Tibial nerve (tissue), 4 donors: Measurements from ENCODE around the gene LLGL2.

Experiments used
- EP300 ChIP-seq, 2 donors: sonication (generic); formaldehyde crosslinking; IDR thresholded peaks; one replicate each; pipeline ENCODE4 v1.6.1; 2017; ENCODE audit warnings: antibody characterized with exemption in 2 of 2, mild to moderate bottlenecking in 1 of 2
- POLR2A ChIP-seq, 2 donors: fragments of 450-650 bp; IDR thresholded peaks; one replicate each; pipeline ENCODE4 v1.6.1; 2017; ENCODE audit warnings: antibody characterized with exemption in 2 of 2, mild to moderate bottlenecking in 2 of 2, moderate library complexity in 2 of 2
- TF ChIP-seq, protein P1 (sequence below), 5 experiments: fragments of 200-600 bp in 3 of 5; fragments of 450-650 bp in 2 of 5; sonication (generic) in 3 of 5; IDR thresholded peaks; one replicate each; pipeline ENCODE4 v1.5.1; 2016 to 2019; ENCODE audit warnings: antibody characterized with exemption in 5 of 5, mild to moderate bottlenecking in 3 of 5, moderate library complexity in 2 of 5

DNA sequence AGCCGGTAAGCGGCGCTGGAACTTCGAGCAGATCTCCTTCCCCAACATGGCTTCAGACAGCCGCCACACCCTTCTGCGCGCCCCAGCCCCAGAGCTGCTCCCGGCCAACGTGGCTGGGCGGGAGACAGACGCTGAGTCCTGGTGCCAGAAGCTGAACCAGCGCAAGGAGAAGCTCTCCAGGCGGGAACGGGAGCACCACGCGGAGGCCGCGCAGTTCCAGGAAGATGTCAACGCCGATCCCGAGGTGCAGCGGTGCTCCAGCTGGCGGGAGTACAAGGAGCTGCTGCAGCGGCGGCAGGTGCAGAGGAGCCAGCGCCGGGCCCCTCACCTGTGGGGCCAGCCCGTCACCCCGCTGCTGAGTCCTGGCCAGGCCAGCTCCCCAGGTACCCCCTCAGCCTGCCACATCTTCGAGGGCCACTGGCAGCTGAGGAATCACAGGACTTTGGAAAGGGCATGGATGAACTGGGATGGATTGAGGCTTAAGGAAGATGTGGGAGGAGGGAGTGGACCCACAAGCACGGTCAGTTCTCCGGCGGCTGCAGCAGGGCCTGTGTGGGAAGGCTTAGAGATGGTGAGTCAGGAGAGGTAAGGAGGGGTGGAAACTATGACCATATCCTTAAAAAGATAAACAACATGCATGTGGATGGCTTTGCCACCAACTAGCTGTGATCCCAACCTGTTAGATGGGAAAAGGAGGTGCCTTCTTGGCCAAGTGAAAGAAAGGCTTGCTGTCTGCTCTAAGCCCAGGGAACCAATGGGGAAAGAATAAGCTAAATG is 3.4 kb upstream of the LLGL2 start:
- TF ChIP-seq, protein P1, sequence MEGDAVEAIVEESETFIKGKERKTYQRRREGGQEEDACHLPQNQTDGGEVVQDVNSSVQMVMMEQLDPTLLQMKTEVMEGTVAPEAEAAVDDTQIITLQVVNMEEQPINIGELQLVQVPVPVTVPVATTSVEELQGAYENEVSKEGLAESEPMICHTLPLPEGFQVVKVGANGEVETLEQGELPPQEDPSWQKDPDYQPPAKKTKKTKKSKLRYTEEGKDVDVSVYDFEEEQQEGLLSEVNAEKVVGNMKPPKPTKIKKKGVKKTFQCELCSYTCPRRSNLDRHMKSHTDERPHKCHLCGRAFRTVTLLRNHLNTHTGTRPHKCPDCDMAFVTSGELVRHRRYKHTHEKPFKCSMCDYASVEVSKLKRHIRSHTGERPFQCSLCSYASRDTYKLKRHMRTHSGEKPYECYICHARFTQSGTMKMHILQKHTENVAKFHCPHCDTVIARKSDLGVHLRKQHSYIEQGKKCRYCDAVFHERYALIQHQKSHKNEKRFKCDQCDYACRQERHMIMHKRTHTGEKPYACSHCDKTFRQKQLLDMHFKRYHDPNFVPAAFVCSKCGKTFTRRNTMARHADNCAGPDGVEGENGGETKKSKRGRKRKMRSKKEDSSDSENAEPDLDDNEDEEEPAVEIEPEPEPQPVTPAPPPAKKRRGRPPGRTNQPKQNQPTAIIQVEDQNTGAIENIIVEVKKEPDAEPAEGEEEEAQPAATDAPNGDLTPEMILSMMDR (IDR thresholded peaks at IDR 0.05): no peak
- TF ChIP-seq POLR2A (IDR thresholded peaks at IDR 0.05) (no peak), EP300 (IDR thresholded peaks at IDR 0.05) (no peak)
